CD4-positive, alpha-beta T cell treated with Interleukin-6 at 100 ng/mL for 8 hours (primary cell): ENCODE results near the gene MARF1.
"Not testable (repeated sequence)": the region's sequence is repeated elsewhere in the genome, so short reads cannot be mapped to it uniquely, and the experiment has no call there.

ENCODE experiments used
- DNase-seq: peaks from one replicate; pipeline ENCODE4 v3.0.0-alpha.2; 2020; ENCODE audit warnings: mixed read lengths, low spot score

Gene MARF1

DNA sequence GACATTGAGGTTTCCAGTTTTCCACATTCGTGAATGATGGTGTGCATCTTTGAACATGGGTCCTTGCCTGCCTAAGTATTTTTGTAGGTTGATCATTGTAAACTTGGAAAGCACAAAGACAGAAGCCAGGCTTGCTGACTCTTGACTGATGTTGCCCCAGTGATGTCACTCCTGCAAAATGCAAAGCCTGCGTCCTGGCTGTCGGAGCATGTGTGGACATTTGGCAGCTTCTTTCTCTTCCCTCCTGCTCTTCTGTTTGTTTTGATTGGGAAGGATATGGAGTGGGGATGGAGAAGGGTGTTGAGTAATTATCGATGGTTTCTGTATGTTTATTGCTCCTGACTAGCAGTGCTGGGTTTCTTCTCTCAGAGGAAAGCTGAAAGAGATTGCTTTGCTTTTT lies 10.3 kb upstream of the MARF1 start:
- no peak for DNase-seq

- no peak for DNase-seq
These were observed 9.5 kb upstream of the MARF1 start for GRCh38 chr16:15652293-15653001.

GRCh38 chr16:15650698-15651171 lies 7.8 kb upstream of the MARF1 start:
- peak; percentile 30 for DNase-seq

DNA sequence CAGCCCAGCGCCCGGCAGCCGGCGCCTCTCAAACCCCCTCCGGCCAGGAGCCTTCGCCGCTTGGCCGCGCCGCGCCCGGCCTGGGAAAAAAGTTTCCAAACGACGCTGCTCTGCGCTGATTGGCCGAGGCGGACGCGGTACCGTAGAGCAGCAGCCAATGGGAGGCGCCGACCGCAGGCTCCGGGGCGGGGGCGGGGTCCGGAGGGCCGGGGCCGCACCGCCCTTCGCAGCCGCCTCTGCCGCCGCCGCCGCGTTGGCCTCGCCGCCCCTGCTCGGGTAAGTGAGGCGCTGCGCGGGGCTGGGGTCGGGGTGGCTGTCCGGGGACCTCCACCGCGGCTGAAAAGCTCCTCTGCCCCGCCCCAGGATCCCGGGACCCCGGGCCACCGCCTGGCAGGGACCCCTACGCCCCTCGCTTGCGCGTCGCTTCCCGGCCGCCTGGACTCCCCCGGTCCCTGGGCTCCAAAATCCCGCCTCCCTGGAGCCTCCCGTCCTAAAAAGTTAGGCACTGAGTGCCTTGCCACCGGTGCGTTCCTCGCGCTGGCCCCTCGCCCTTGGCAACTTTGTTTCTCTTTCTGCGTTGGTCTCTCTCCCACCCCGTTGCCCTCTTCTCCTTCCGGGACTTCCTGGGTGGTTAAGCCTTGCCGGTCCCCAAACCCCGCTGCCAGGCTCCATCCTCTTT lies 7.2 kb upstream of the MARF1 start, which contains the start of gene NDE1:
NDE1 (plus strand) TSS at position 227 of the 679 bp plus-strand sequence. CDS start 14,534 bp downstream, outside the sequence.
- DNase-seq = peak; percentile 81

- no peak for DNase-seq
These were observed 6.7 kb upstream of the MARF1 start for GRCh38 chr16:15649727-15650018.

DNA sequence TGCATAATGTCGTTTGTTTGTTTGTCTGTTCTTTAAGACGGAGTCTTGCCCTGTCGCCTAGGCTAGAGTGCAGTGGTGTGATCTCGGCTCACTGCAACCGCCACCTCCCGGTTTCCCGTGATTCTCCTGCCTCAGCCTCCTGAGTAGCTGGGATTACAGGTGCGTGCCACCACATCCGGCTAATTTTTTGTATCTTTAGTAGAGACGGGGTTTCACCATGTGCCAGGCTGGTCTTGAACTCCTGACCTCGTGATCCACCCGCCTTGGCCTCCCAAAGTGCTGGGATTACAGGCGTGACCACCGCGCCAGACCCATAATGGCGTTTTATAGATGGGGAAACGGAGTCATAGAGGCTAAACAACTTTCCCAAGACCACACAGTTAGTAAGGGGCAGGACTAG lies 6.4 kb upstream of the MARF1 start:
- DNase-seq = not testable (repeated sequence)

GRCh38 chr16:15648135-15648730 lies 5.3 kb upstream of the MARF1 start:
- no peak for DNase-seq

GRCh38 chr16:15647294-15648014 lies 4.5 kb upstream of the MARF1 start:
- DNase-seq = no peak

DNA sequence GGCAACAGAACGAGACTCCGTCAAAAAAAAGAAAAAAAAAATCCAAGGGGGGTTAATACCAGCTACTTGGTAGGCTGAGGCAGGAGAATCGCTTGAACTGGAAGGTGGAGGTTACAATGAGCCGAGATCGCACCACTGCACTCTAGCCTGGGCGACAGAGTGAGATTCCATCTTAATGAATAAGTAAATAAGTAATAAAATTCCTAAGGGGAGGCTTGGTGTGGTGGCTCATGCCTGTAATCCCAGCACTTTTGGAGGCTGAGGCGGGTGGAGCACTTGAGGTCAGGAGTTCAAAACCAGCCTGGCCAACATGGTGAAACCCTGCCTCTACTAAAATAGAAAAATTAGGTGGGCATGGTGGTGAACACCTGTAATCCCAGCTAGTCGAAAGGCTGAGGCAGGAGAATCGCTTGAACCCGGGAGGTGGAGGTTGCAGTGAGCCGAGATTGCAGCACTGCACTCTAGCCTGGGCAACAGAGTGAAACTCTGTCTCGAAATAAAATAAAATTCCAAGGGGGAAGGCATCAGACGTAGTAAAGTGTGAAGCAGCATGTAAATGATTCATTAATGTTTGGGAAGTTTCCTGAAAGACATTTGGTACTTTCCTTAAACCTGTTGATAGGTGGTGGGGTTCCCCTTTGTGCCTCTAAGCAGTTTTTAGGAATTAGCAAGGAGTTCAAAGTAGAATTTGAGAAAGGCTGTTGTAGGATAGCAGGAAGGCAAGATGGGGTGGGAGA lies 3.8 kb upstream of the MARF1 start:
- DNase-seq = not testable (repeated sequence)

GRCh38 chr16:15644962-15645465 lies 2.1 kb upstream of the MARF1 start:
- not testable (repeated sequence) for DNase-seq

DNA sequence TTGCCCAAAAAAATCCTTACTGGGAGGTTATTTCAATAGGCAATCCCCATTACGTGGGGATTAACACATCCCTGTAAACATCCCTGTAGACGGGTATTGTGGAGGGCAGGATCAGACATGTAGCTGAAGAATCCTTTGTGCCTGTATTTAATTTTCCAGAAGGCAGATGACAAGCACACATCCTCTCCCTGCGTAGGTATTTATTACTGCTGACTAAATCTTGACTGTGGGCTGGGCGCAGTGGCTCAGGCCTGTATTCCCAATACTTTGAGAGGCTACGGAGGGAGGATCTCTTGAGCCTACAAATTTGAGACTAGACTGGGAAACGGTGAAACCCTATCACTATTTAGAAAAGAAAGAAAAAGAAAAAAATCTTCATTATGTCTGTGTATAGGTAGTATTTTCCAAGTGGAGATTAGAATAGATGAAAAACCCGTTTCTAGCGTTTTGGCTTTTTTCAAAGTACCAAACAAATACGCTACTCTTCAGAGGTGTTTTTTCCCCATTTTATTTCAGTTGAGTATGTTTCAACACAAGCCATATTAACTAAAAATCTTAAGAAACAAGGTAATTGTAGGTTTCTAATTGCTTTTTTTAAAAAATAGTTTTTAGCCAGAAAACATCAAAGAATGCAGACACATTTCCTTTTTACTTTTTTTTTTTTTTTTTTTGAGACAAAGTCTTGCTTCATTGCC lies 1.5 kb upstream of the MARF1 start:
- no peak for DNase-seq

DNA sequence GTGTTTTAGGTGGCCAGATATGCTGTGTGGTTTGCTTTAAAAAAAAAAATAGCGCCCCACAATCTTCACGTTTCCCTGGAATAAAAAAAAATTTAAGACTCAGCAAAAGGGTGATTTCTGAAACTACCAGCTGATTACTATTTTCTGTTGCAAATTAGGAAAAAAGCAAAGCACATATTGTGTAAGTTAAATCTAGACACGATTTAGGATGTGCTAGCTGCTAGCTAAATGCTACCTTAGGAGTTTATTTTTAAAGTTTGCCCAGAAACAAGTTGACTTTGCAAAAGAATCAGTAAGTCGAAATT lies 944 bp upstream of the MARF1 start:
- no peak for DNase-seq

DNA sequence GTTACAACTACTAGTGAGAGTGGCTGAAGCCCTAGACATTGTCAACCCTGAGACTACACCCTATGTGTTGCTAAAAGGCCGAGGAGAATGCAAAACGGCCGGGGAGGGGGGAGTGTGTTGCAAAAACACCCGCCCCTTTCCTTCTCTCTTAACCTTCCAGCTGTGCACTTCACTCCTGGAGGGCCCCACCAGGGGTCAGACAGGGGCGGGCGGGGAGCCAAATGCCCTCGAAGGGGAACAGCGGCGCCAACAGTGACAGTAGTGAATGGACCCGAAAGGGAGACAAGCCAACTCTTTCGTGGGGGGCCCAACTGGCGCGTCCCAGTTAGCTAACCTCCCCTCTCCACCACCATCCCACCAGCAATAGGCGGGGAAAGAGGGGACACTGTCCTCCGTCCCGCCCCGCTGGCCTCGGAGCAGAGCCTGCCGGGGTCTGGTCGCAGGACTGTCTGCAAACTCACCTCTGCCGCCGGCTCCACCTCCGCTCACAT lies 352 bp downstream of the MARF1 start:
- peak; percentile 79 for DNase-seq

DNA sequence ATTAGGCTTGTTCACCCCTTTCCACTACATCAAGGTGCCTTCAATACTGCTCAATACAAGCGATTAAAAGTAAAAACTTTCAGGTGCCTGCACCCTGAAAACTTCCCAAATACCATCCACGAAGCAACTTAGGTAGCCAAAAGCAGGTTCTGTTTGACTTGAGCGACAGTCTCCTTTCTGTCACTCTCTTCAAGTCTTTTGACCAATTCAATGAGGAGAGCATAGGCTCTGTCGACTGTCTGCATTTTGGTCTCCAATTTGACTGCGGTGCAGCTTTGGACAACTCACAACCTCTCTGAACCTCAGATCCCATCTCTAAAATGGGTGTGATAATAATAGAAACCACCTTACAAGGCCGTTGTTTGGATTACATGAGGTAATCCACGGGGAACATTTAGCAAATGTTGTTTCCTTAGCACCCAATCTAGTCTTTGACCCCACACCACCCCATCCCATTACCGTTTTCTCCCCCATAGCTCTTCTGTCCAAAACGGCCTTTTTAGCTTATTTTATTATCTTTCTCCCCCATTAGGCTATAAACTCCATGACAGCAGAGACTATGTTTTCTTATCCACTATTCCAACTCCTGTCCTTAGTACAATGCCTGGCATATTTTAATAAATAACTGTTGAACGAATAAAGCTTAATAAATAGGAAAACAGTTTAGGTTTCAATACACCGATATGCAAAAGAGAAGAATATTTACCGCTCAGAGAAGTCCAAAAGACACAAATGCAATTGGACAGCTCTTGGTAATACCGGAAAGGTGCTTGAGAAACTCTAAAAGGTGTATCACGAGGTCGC lies 999 bp downstream of the MARF1 start:
- no peak for DNase-seq

DNA sequence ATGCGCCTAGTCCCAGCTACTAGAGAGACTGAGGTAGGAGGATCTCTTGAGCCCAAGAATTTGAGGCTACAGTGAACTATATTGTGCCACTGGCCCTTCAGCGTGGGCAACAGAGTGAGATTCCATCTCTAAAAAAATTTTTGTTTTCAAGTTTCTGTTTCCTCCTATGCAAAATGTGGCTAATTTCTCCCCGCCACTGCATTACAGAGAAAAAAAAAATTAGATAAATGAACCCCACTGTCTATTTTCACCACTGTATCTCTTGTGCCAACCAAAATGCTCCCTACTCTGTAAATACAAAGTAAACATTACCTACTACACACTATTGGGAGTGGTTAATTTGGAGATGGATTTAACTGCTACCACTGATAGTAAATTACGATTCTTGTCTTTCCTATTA lies 2.0 kb downstream of the MARF1 start:
- DNase-seq = no peak

DNA sequence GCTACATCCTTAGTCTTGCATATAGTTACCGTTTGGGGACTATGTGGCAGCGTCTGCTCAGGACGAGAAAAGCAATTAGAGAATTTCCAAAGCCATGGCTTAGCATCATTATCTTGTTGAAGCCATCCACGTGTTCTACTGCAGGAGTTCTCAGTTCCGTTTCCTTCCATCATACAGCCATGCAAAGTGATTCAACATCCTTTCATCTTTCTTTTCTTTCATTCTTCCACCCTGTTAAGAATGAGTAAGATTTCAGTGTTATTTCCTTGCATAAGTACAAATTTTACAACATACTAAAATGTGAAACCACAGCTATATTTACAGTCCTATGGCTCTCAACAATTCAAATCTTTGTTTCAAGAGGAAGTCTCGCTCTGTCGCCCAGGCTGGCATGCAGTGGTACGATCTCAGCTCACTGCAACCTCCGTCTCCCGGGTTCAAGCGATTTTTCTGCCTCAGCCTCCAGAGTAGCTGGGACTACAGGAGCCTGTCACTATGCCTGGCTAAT lies 3.8 kb downstream of the MARF1 start:
- DNase-seq = peak; percentile 21

DNA sequence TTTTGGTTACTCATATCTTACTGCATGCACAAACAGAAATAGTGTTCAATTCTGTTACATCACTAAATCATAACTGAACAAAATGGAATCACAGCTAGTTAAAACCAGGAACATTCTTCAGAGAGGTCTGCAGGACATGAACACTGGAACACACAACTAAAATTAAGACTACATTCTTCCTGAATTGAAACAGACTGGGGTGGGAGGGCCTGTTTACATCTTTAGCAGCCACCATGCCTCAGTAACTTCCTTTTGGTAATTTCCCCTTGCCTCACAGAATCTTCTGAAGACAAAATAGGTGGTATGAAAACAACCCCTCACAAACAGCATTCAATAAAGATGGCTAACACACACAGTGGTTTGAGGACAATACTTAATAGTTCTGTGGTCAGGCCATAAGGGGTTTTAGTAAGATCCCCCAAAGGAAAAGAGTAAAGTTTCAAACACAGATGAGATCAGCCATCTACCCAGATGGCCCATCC lies 6.5 kb downstream of the MARF1 start:
- peak; percentile 47 for DNase-seq

GRCh38 chr16:15635926-15636325 lies 7.0 kb downstream of the MARF1 start:
- no peak for DNase-seq

DNA sequence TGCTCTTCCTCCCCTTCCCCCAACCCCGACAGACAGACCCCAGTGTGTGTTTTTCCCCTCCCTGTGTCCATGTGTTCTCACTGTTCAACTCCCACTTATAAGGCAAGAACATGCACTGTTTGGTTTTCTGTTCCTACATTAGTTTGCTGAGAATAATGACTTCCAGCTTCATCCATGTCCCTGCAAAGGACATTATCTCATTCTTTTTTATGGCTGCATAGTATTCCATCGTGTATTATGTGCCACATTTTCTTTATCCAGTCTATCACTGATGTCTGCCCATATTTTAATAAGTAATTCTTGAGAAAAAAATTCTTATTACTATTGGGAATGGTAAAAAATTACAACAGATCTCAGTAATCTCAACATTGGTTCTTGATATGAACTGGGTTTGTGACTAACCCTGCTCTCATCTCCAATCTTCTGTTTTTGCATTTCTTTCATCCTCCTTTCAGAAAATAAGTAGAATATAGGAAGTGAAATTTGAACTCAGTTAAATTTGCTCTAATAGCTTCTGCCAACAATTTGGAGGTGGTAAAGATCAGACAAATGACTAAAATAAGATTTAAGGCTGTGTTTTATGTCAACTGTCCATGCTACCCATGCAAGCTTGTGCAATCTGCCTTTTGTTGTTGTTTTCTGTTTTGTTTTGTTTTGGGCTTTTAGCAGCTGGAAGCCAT lies 11.1 kb downstream of the MARF1 start:
- DNase-seq = no peak
